Testis (tissue), 3 donors: ENCODE measurements around the gene RHOF. TPM values are rescaled to one million over a fixed set of nuclear protein-coding genes. Genes with fewer than 3 reads are reported as not detected.

Experiments
- DNase-seq: peaks from one replicate; pipeline ENCODE4 v3.0.0-alpha.2; 2019
- H3K27ac ChIP-seq, 2 donors: fragments of 200-600 bp; sonication (generic); one replicate each; pipeline ENCODE4 v1.5.1; 2019
- H3K27me3 ChIP-seq: fragments of 200-600 bp; sonication (generic); one replicate; pipeline ENCODE4 v1.5.1; 2019
- H3K36me3 ChIP-seq: fragments of 200-600 bp; sonication (generic); one replicate; pipeline ENCODE4 v1.5.1; 2017; ENCODE audit warnings: low read depth; ENCODE audit errors: missing control alignments
- H3K4me1 ChIP-seq: fragments of 200-600 bp; sonication (generic); one replicate; pipeline ENCODE4 v1.5.1; 2019
- H3K4me3 ChIP-seq, 2 donors: fragments of 200-600 bp; sonication (generic); one replicate each; pipeline ENCODE4 v1.5.1; 2017 to 2019
- H3K9me3 ChIP-seq: fragments of 200-600 bp; sonication (generic); one replicate; pipeline ENCODE4 v1.5.1; 2017
- CTCF ChIP-seq, 3 experiments: fragments of 450-650 bp in 2 of 3; fragments of 200-600 bp in 1 of 3; sonication (generic) in 1 of 3; IDR thresholded peaks; one replicate each; pipeline ENCODE4 v1.5.1; 2016 to 2019; ENCODE audit warnings: antibody characterized with exemption in 3 of 3, mild to moderate bottlenecking in 2 of 3, moderate library complexity in 1 of 3
- POLR2A ChIP-seq: fragments of 450-650 bp; IDR thresholded peaks from one replicate; pipeline ENCODE4 v1.6.1; 2017; ENCODE audit warnings: antibody characterized with exemption, mild to moderate bottlenecking, moderate library complexity
- WGBS, 2 donors: methylation state at CpG; one replicate each; pipeline ENCODE4 v1.1.5; 2018; 5-methylcytosine and 5-hydroxymethylcytosine counted together
- intact Hi-C: fragments of 100-400 bp; cut with DNase I; formaldehyde crosslinking; loops from one replicate; pipeline ENCODE4 v1.15.1; 2023; ENCODE audit warnings: low total_unique reads
- polyA plus RNA-seq: library from polyadenylated mRNA; stranded (reverse); fragments of 350-450 nt; fragmentation: Illumina TruSeq; extraction: RNeasy Lipid Tissue Mini Kit (QIAGEN cat#74804); gene quantifications from one replicate; pipeline ENCODE4 v1.2.3, GENCODE V29; 2014; ENCODE audit warnings: low read depth, low replicate concordance; ENCODE audit not compliant: insufficient read depth
- total RNA-seq, 2 donors: library from RNA; depleted of rRNA; stranded (reverse); fragments of >200 nt; gene quantifications; one replicate each; pipeline ENCODE4 v1.2.3, GENCODE V29; 2016

The RHOF gene
- total and polyA plus RNA-seq, 3 donors from 2014 or later: 16.9 to 20.5 (median 18.0) TPM

GRCh38 chr12:121802843-121803698, 9.6 kb upstream of the RHOF start:
- Histone ChIP-seq H3K36me3 (no peaks in the 10 kb centered on the region), H3K27me3 (no peaks in the 10 kb centered on the region), H3K4me3 (peak overlapping the region; percentile 87 to 90), H3K4me1 (peaks cover 44% of the 10 kb centered on the region), H3K9me3 (no peaks in the 10 kb centered on the region), H3K27ac (peak overlapping the region; percentile 99)
- WGBS, 2 donors: 1% methylated on average over 36 to 65 of the region's 65 CpGs
- TF ChIP-seq CTCF (IDR thresholded peaks at IDR 0.05) (no peak), POLR2A (peak; percentile 64)
- intact Hi-C loops: no loop called here
- peak; percentile 96 for DNase-seq

DNA sequence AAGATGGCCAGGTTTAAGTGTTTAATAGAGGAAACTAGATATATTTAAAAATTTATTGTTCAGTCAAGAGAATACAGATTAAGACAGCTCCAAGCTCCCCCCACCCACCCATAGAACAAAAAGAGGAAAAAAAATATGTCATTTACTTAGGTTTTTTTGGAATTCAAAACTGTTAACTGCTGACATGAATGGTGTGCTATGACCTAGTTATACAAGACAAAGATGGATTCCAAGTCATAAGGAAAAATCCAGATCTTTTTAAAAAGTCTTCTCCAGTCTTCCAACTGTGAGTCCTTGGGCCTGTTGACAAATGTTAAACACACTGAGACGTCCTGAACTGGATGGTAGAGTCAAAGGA, 9.0 kb upstream of the RHOF start:
- no peaks in the 10 kb centered on the region for H3K36me3 ChIP-seq
- DNase-seq: no peak

DNA sequence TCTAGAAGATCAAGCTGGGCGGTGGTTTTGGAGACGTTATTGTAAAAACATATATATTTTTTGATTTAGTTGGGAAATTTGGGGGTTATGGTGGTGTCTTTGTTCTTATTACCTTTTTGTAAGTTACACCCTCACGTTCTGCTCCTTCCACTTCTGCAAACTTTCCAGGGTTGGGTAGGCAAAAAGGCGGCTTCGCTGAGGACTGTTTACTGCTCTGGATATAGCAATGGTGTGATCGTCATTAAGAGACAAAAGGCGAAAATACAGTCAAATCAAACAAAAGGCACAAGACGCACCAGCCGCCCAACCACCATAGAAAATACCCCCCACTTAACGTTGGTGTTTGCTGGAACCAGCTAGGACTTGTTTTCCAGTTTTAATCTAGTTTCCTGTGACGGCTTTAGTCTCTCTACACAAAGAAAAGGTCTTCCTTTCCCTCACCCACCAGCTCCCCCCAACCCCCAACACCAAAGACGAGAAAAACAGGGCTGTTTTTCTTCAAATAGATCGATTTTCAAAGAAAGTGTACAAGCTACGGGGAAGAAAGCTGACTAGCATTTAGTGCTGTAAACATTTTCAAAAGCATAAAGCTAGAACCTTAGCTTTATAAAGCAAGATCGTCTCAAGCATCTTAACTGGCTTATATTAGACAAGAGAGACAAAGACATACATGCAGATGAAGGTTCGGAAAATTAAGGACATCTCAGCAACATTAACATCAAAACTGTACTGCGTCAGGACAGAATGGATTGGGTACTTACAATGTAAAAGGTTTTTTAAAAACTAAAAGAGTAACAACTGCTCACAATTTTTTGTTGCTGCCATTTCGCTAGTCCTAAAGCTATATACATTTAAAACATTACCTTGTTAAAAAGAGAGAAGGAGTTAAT, 8.4 kb upstream of the RHOF start:
- DNase-seq: no peak
- peak overlapping the region; percentile 99 for H3K27ac ChIP-seq
- WGBS, 2 donors: 14 to 20% methylated on average over 18 of the region's 18 CpGs
- H3K9me3 ChIP-seq: no peaks in the 10 kb centered on the region
- TF ChIP-seq POLR2A (no peak), CTCF (IDR thresholded peaks at IDR 0.05) (no peak)
- H3K27me3 ChIP-seq: no peaks in the 10 kb centered on the region
- intact Hi-C loops: no loop called here
- H3K4me1 ChIP-seq: peaks cover 56% of the 10 kb centered on the region
- H3K36me3 ChIP-seq: no peaks in the 10 kb centered on the region
- H3K4me3 ChIP-seq: peak overlapping the region; percentile 87 to 90

More for the DNA sequence above, 9.0 kb upstream of the RHOF start:
- H3K9me3 ChIP-seq: no peaks in the 10 kb centered on the region
- peak overlapping the region; percentile 99 for H3K27ac ChIP-seq
- peak overlapping the region; percentile 87 to 90 for H3K4me3 ChIP-seq
- no peaks in the 10 kb centered on the region for H3K27me3 ChIP-seq
- WGBS, 2 donors: 0% methylated on average over 1 of the region's 1 CpG
- intact Hi-C loops: no loop called here
- TF ChIP-seq POLR2A: no peak
- no peak for TF ChIP-seq CTCF (IDR thresholded peaks at IDR 0.05)
- peaks cover 50% of the 10 kb centered on the region for H3K4me1 ChIP-seq

DNA sequence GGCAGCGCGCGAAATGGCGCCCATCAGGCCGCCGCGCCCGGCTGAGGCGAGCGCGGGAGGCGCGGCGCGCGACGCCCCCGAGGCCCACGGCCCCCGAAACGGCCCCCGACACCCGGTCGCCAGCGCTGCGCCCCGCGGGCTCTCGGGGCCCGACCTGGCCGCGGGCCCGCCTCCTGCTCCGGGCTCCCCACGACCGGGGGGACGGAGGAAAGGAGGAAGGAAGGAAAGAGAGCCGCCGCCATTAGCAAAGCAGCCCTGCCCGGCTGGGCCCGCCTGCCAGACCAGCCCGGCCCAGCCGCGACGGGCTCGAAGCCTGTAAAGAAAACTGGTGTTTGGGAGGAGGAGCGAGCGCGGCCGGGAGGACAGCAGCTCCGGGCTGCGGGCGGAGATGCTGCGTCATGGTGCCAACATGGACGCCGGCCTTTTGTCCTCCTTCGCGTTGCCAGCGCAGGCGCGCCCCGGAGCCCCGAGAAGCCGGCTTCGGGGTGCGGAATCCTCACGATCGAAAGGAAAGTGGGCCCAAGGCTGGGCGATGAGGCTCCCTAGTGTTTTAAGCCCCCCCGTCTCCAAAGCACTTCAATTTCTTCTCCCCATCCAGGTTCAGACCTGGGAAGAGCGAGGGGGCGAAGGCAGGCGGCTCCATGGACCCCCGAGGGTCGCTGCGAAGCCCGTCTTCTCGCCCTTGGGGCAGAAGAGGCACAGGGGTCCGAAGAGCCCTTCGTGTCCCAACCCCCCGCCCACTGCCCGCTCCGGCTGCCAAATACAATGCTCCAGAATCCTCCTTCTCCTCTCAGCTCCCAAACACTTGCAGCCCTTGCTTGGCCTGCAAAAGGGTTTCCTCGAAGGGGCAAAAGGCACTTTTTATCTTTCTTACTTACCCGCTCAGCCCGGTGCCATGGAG, 7.5 kb upstream of the RHOF start:
- intact Hi-C loops: no loop called here
- TF ChIP-seq CTCF (IDR thresholded peaks at IDR 0.05): no peak
- TF ChIP-seq POLR2A: no peak
- WGBS, 2 donors: 2% methylated on average over 34 to 73 of the region's 86 CpGs
- peak overlapping the region; percentile 99 for H3K27ac ChIP-seq
- H3K4me1 ChIP-seq: peaks cover 57% of the 10 kb centered on the region
- DNase-seq: peak; percentile 76
- no peaks in the 10 kb centered on the region for H3K27me3 ChIP-seq
- H3K4me3 ChIP-seq: peak overlapping the region; percentile 87 to 90
- H3K9me3 ChIP-seq: no peaks in the 10 kb centered on the region
- no peaks in the 10 kb centered on the region for H3K36me3 ChIP-seq
